IMR-90 (cell line): ENCODE results near the gene ALDH7A1. TPM values are rescaled to one million over a fixed set of nuclear protein-coding genes. Genes with fewer than 3 reads are reported as not detected.

ENCODE experiments used
- ATAC-seq: fragments of 200-7000 bp; cut with Tn5 transposase; 2 replicates; pipeline ENCODE4 v1.9.1; 2020; ENCODE audit warnings: low read depth, mild to moderate bottlenecking, moderate library complexity
- BruUV-seq: library from RNA; stranded (reverse); fragments of 400-500 nt; replicated peaks from 2 replicates; lab custom pipeline; 2021; lab: Mats Ljungman, UMichigan
- CTCF ChIA-PET: fragments of 300-600 bp; formaldehyde crosslinking; extraction: SDS; loops from one replicate; lab custom pipeline; 2021; ENCODE audit warnings: antibody characterized with exemption; lab: Yijun Ruan, JAX
- POLR2A ChIA-PET: fragments of 300-600 bp; sonication (Branson Sonifier 250); formaldehyde crosslinking; loops from one replicate; lab custom pipeline; 2022; ENCODE audit warnings: antibody characterized with exemption; ENCODE audit not compliant: unreplicated experiment; lab: Charles Lee
- DNase-seq: peaks from one replicate; pipeline ENCODE4 v3.0.0; 2013
- H2AFZ ChIP-seq: replicated peaks from 2 replicates; pipeline ENCODE3; 2013; ENCODE audit warnings: low read length, mild to moderate bottlenecking; ENCODE audit not compliant: poor library complexity
- H2AK5ac ChIP-seq: 2 replicates; pipeline ENCODE4 v1.6.1; 2013; ENCODE audit warnings: low read depth, low read length, inconsistent platforms
- H2AK9ac ChIP-seq: replicated peaks from 2 replicates; pipeline ENCODE3; 2013; ENCODE audit warnings: mild to moderate bottlenecking, low read depth, low read length, moderate library complexity; ENCODE audit not compliant: poor library complexity
- H2BK120ac ChIP-seq: 2 replicates; pipeline ENCODE4 v1.6.1; 2013; ENCODE audit warnings: low read depth, low read length, inconsistent platforms
- H2BK15ac ChIP-seq: 3 replicates; pipeline ENCODE4 v1.6.1; 2013; ENCODE audit warnings: low read depth, low read length, inconsistent platforms
- H2BK20ac ChIP-seq: 2 replicates; pipeline ENCODE4 v1.6.1; 2013; ENCODE audit warnings: low read depth, mild to moderate bottlenecking, inconsistent platforms, low read length, moderate library complexity
- H2BK5ac ChIP-seq: 2 replicates; pipeline ENCODE4 v1.6.1; 2013; ENCODE audit warnings: mild to moderate bottlenecking, low read depth, low read length, inconsistent platforms; ENCODE audit not compliant: poor library complexity, severe bottlenecking
- H3K14ac ChIP-seq: replicated peaks from 2 replicates; pipeline ENCODE4 v1.6.1; 2013; ENCODE audit warnings: low read depth, low read length, inconsistent platforms
- H3K18ac ChIP-seq: 2 replicates; pipeline ENCODE4 v1.6.1; 2013; ENCODE audit warnings: low read depth, low read length, control low read depth
- H3K23ac ChIP-seq: 2 replicates; pipeline ENCODE4 v1.6.1; 2013; ENCODE audit warnings: low read depth, low read length, inconsistent platforms
- H3K27ac ChIP-seq: 2 replicates; pipeline ENCODE4 v1.5.1; 2013; ENCODE audit warnings: mild to moderate bottlenecking, control low read depth, low read length; ENCODE audit not compliant: insufficient read depth
- H3K27me3 ChIP-seq: 2 replicates; pipeline ENCODE4 v1.6.1; 2013; ENCODE audit warnings: low read length; ENCODE audit not compliant: control insufficient read depth, insufficient read depth
- H3K36me3 ChIP-seq: 2 replicates; pipeline ENCODE4 v1.6.1; 2013; ENCODE audit warnings: low read length, mixed read lengths; ENCODE audit not compliant: control insufficient read depth, insufficient read depth
- H3K4ac ChIP-seq: 2 replicates; pipeline ENCODE4 v1.6.1; 2013; ENCODE audit warnings: low read depth, low read length, inconsistent platforms
- H3K4me1 ChIP-seq: 2 replicates; pipeline ENCODE4 v1.6.1; 2013; ENCODE audit warnings: low read length, mixed read lengths; ENCODE audit not compliant: control insufficient read depth, insufficient read depth
- H3K4me2 ChIP-seq: 2 replicates; pipeline ENCODE4 v1.6.1; 2013; ENCODE audit warnings: low read depth, mild to moderate bottlenecking, control low read depth, low read length, moderate library complexity
- H3K4me3 ChIP-seq: 2 replicates; pipeline ENCODE4 v1.5.1; 2013; ENCODE audit warnings: low read depth, mild to moderate bottlenecking, control low read depth, low read length, moderate library complexity; ENCODE audit not compliant: insufficient read depth
- H3K56ac ChIP-seq: 2 replicates; pipeline ENCODE4 v1.6.1; 2013; ENCODE audit warnings: low read length, inconsistent platforms; ENCODE audit not compliant: insufficient read depth; ENCODE audit errors: extremely low read depth
- H3K79me1 ChIP-seq, 2 experiments: 2 replicates each; pipeline ENCODE4 v1.6.1; 2013; ENCODE audit warnings: low read length in 2 of 2, inconsistent platforms in 1 of 2, low read depth in 1 of 2
- H3K9ac ChIP-seq: 2 replicates; pipeline ENCODE4 v1.6.1; 2013; ENCODE audit warnings: low read depth, low read length, control low read depth
- H3K9me1 ChIP-seq: 2 replicates; pipeline ENCODE4 v1.6.1; 2013; ENCODE audit warnings: low read length, inconsistent platforms; ENCODE audit not compliant: insufficient read depth
- H3K9me3 ChIP-seq: 2 replicates; pipeline ENCODE4 v1.6.1; 2013; ENCODE audit warnings: low read length; ENCODE audit not compliant: control insufficient read depth, insufficient read depth
- H4K20me1 ChIP-seq: 2 replicates; pipeline ENCODE4 v1.6.1; 2013; ENCODE audit warnings: low read length, inconsistent platforms; ENCODE audit not compliant: insufficient read depth
- H4K5ac ChIP-seq: 2 replicates; pipeline ENCODE4 v1.6.1; 2013; ENCODE audit warnings: mild to moderate bottlenecking, low read depth, low read length, control low read depth
- H4K8ac ChIP-seq, 2 experiments: 2 replicates each; pipeline ENCODE4 v1.6.1; 2013; ENCODE audit warnings: low read depth in 2 of 2, low read length in 2 of 2, control low read depth in 1 of 2, inconsistent platforms in 1 of 2
- H4K91ac ChIP-seq: 2 replicates; pipeline ENCODE4 v1.6.1; 2013; ENCODE audit warnings: low read depth, low read length, inconsistent platforms; ENCODE audit not compliant: insufficient read depth
- CHD1 ChIP-seq: IDR thresholded peaks from 2 replicates; pipeline ENCODE4 v1.6.1; 2012; ENCODE audit warnings: low read depth, low read length, improper control_type of control experiment
- FOS ChIP-seq: fragments of 150-350 bp; IDR thresholded peaks from 2 replicates; pipeline ENCODE4 v1.6.1; 2016; ENCODE audit warnings: low read depth, low read length
- MAZ ChIP-seq: IDR thresholded peaks from 2 replicates; pipeline ENCODE4 v1.6.1; 2012; ENCODE audit warnings: low read depth, mild to moderate bottlenecking, low read length, improper control_type of control experiment, moderate library complexity, borderline replicate concordance
- NFE2L2 ChIP-seq: fragments of 150-350 bp; IDR thresholded peaks from 2 replicates; pipeline ENCODE4 v1.6.1; 2016; ENCODE audit warnings: low read depth, mild to moderate bottlenecking, low read length
- RAD21 ChIP-seq: IDR thresholded peaks from 2 replicates; pipeline ENCODE4 v1.6.1; 2012; ENCODE audit warnings: low read length, improper control_type of control experiment
- RFX5 ChIP-seq: IDR thresholded peaks from 2 replicates; pipeline ENCODE4 v1.8.0; 2012; ENCODE audit warnings: low read depth, mild to moderate bottlenecking, low read length, moderate library complexity
- SMC3 ChIP-seq: fragments of 150-350 bp; IDR thresholded peaks from 2 replicates; pipeline ENCODE4 v1.6.1; 2016; ENCODE audit warnings: low read depth, mild to moderate bottlenecking, antibody characterized with exemption, low read length, moderate library complexity
- dilution Hi-C: fragments of 300-500 bp; cut with HindIII; formaldehyde crosslinking; loops from one replicate; pipeline ENCODE4 v1.14.3; 2018; ENCODE audit warnings: low sequenced_read_pairs; ENCODE audit not compliant: unreplicated experiment
- in situ Hi-C: fragments of 300-500 bp; cut with MboI; formaldehyde crosslinking; loops from 3 replicates; pipeline ENCODE4 v1.14.3; 2019; ENCODE audit warnings: low sequenced_read_pairs, inconsistent platforms, mixed read lengths
- intact Hi-C: fragments of 100-400 bp; cut with micrococcal nuclease; formaldehyde crosslinking; loops from 2 replicates; pipeline ENCODE4 v1.10.0; 2022
- polyA plus RNA-seq, 3 experiments: library from polyadenylated mRNA; depleted of rRNA; stranded (reverse); fragments of >200 nt; gene quantifications; 2 replicates each; pipeline ENCODE4 v1.2.3, GENCODE V29; 2012; ENCODE audit warnings: low replicate concordance in 1 of 3
- total RNA-seq: library from RNA; depleted of rRNA; stranded (reverse); fragments of >200 nt; gene quantifications from 2 replicates; pipeline ENCODE4 v1.2.3, GENCODE V29; 2012
- TF ChIP-seq, protein P1 (sequence below): fragments of 150-350 bp; IDR thresholded peaks from 2 replicates; pipeline ENCODE4 v1.6.1; 2017; ENCODE audit warnings: mild to moderate bottlenecking, antibody characterized with exemption, low read length, low read depth

Gene ALDH7A1
- total and polyA plus RNA-seq, 2 of the 4 experiments (the other 2 are of a cell fraction): 40.9 to 62.2 TPM

DNA sequence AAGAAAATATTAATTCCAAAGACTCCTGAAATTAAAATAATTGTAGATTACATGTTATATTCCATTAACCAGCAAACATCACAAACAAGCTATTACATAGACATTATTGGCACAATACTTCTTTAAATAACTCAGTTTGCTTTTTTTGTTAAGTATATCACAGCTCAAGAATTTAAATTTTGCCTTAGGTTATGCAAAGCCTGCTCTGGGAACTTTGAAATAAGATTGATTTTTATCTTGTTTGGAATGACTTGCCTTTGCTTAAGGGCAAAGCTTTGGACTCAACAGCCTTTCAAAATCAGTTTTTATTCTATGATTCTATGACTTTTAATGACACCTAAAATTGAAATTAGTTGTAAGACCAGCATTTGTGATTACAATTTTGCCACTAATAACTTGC lies 78.2 kb downstream of the ALDH7A1 start:
- Histone ChIP-seq H2AFZ (no peak overlapping the region), H3K4ac (no peak overlapping the region), H3K9me1 (0 out of 2 replicates have a peak, but pooled peaks cover 5% of the 10 kb centered on the region), H2AK5ac (no peak overlapping the region), H3K27ac (no peak overlapping the region), H3K4me3 (no peak overlapping the region), H2BK20ac (no peak overlapping the region), H3K79me1 (no peaks in the 10 kb centered on the region), H2AK9ac (no peak overlapping the region), H3K9ac (no peak overlapping the region), H3K14ac (no peak overlapping the region), H2BK5ac (no peak overlapping the region), H3K18ac (no peak overlapping the region), H3K4me2 (no peak overlapping the region), H3K4me1 (peaks cover 10% of the 10 kb centered on the region), H4K5ac (no peak overlapping the region), H4K8ac (no peak overlapping the region), H4K91ac (no peak overlapping the region), H2BK120ac (no peak overlapping the region), H2BK15ac (no peak overlapping the region), H4K20me1 (no peaks in the 10 kb centered on the region), H3K36me3 (no peaks in the 10 kb centered on the region), H3K9me3 (no peaks in the 10 kb centered on the region), H3K56ac (no peak overlapping the region), H3K27me3 (no peaks in the 10 kb centered on the region), H3K23ac (no peak overlapping the region)
- intact Hi-C loops (no loop called here), dilution Hi-C loops (no loop called here), in situ Hi-C loops (no loop called here)
- DNase-seq (peak; percentile 20), ATAC-seq (no peak)
- TF ChIP-seq, protein P1, sequence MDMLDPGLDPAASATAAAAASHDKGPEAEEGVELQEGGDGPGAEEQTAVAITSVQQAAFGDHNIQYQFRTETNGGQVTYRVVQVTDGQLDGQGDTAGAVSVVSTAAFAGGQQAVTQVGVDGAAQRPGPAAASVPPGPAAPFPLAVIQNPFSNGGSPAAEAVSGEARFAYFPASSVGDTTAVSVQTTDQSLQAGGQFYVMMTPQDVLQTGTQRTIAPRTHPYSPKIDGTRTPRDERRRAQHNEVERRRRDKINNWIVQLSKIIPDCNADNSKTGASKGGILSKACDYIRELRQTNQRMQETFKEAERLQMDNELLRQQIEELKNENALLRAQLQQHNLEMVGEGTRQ: no peak
- TF ChIP-seq CHD1: no peak
- no peak for TF ChIP-seq FOS
- no peak for TF ChIP-seq RFX5
- no peak for TF ChIP-seq SMC3
- TF ChIP-seq MAZ: no peak
- no peak for TF ChIP-seq NFE2L2
- no peak for TF ChIP-seq RAD21
- CTCF ChIA-PET: no interaction called here
- POLR2A ChIA-PET: no interaction called here
- no TSS peak for BruUV-seq
